HG03432 (cell line): Measurements from ENCODE around the gene OSBPL5.

ENCODE experiments used
- ATAC-seq: cut with Tn5 transposase; IDR thresholded peaks from one replicate; pipeline ENCODE4 v1.9.1; 2021; ENCODE audit warnings: mild to moderate bottlenecking, moderate library complexity; ENCODE audit not compliant: unreplicated experiment

The OSBPL5 gene

DNA sequence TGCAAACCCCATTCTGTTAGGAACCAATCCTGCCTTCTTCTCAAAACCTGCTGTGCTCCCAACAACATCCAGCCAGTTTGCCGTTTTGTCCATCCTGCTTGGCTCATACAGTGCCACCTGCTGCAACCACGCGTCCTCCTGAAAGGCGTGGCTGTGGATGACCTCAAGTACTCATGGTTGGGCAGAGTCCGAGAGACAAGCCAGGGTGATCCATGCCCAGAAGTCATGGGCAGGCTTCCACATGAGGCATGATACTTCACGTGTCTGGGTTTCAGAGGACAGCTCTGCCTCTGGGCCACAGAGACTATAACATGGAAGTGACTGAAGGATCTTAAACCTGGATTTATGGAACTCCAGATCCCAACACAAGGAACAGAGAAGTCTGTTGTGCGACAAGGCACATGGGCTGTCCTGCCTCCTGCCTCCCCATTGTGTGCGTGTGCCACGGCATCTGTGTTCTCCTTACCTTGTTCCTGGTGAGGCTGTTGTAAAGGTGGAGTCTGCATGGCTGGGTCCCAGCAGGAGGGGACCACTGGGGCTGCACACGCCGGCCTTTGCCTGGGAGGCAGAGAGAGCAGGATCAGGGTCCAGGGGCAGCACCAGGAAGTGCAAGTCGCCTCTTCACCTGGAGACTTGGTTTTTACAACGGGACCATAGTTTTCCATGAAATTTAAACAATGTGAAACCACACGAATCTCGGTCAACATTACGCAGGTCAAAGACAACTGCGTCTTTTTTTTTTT is 123.2 kb downstream of the OSBPL5 start:
- no peak for ATAC-seq

DNA sequence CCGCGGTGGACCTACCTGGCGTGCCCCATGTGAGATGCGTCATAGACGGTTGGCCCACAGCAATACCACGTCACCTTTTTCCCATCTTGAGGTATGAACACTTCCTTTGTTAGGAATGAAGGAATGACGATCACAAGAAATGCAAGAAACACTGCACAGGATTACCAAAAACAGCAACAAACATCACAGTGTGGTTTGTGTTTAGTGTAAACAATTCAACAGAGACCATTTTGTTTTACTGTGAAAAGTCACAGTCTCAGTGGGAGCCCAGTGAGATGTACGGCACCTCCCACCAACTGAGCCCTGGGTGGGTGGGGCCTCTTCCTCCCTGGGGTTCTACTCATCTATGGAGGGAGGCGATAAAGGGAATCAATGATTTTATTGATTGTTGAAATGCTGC is 124.2 kb downstream of the OSBPL5 start:
- no peak for ATAC-seq

GRCh38 chr11:3037945-3038271 is 127.2 kb downstream of the OSBPL5 start:
- ATAC-seq = no peak
